ENCODE results near the gene ZNF628.
"Not testable (repeated sequence)": the region's sequence is repeated elsewhere in the genome, so short reads cannot be mapped to it uniquely, and the experiment has no call there.

Gene ZNF628

DNA sequence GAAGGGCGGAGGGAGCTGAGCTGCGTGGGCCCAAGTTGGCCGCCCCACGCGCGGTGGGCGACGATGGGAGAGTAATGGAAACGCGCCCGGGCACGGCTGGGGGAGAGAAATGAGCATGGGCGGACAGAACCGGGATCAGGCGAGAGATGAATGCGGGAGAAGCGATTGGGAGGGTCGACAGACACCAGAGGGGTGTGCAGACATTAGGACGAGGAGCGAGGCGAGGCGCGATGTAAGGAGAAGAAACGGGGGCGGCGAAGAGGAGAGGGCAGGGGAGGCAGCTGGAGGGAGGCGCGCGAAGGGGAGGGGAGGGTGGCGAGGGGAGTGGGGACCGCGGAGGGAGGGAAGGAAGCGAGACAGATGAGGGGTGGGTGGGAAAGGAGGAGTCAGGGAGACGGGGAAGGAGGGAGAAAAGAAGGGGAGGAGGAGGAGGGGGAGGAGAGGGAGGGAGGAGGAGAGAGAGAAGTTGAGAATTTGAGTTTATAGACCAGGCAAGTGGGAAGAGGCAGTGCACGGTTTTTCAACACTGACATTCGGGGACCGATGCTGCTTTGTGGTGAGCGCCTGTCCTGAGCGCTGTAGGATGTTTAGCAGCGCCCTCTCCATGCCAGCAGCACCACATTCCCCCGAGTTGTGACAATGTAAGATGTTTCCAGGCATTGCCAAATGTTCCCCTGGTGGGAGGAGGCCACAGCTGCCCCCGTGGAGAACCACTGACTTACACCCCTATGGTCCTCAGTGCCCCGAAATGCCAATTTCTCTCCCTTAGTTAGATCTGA lies 33.2 kb upstream of the ZNF628 start, which contains the start of gene SHISA7:
Gene SHISA7 (minus strand): TSS at position 256 of the 779 bp plus-strand sequence. CDS start 437 bp downstream, outside the sequence.
- H3K27ac ChIP-seq: no peak within 1 kb of the TSS
- TF ChIP-seq ZFX (IDR thresholded peaks at IDR 0.05): no peak

DNA sequence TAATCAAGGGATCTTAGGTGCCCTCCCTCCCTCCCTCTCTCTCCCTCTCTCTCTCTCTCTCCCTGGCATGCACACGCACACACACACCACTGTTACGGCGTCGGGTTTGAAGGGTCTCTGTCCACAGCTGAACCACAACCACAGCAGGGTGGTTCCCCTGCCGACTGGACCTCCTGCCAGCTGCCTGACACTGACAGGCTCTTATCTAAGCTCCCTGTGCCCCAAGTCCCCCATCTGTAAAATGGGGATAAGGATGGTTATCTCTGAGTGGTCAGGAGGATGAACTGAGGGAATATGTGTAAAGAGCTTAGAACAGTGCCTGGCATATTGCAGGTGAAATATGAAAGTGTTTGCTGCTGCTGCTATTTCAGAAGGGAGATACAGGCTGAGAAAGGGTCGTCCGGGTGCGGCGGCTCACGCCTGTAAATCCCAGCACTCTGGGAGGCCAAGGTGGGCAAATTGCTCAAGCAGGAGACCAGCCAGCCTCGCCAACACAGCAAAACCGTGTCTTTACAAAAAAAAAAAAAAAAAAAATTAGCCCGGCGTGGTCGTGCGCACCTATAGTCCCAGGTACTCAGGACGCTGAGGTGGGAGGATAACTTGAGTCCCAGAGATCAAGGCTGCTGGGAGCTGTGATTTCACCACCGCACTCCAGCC lies 32.5 kb upstream of the ZNF628 start:
- no peak overlapping the region for H3K27ac ChIP-seq
- TF ChIP-seq, protein P1, sequence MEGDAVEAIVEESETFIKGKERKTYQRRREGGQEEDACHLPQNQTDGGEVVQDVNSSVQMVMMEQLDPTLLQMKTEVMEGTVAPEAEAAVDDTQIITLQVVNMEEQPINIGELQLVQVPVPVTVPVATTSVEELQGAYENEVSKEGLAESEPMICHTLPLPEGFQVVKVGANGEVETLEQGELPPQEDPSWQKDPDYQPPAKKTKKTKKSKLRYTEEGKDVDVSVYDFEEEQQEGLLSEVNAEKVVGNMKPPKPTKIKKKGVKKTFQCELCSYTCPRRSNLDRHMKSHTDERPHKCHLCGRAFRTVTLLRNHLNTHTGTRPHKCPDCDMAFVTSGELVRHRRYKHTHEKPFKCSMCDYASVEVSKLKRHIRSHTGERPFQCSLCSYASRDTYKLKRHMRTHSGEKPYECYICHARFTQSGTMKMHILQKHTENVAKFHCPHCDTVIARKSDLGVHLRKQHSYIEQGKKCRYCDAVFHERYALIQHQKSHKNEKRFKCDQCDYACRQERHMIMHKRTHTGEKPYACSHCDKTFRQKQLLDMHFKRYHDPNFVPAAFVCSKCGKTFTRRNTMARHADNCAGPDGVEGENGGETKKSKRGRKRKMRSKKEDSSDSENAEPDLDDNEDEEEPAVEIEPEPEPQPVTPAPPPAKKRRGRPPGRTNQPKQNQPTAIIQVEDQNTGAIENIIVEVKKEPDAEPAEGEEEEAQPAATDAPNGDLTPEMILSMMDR (conservative IDR thresholded peaks at IDR 0.05): no peak
- TF ChIP-seq ZFX (IDR thresholded peaks at IDR 0.05): no peak

DNA sequence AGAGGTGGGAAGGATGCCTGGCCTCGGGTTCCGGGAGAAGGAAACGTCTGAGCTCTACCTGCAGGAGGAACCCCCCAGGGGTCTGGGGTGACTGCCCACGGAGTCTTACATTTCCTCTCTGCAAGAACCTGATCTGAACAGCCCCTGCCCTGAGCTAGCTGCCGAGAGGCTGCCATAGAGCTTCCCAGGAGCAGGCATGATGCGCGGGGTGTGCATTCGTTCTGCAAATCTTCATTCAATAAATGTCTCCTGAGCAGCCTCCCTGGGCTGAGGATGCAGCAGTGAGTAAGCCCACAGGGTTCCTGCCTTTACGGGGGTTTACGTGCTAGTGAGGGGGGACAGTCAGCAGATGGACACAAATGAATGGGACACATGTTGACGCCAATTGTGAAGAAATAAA lies 31.8 kb upstream of the ZNF628 start:
- no peak for TF ChIP-seq ZFX (IDR thresholded peaks at IDR 0.05)
- TF ChIP-seq, protein P1 (conservative IDR thresholded peaks at IDR 0.05): no peak
- no peak overlapping the region for H3K27ac ChIP-seq

DNA sequence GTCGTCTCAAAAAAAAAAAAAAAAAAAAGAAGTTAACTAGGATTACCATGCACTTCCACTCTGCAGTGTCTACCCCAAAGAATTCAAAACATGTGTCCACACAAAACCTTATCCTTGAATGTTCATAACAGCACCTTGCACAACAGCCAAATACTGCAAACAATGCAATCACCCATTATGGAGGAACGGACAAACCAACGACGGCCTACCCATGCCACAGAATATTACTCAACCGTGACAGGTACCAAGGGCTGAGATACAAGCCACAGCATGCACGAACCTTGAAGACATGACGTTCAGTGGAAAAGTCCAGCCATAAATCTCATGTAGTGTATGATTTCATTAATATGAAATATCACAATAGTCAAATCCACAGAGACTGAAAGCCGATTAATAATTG lies 30.4 kb upstream of the ZNF628 start:
- H3K27ac ChIP-seq: no peak overlapping the region
- TF ChIP-seq, protein P1 (conservative IDR thresholded peaks at IDR 0.05): no peak
- TF ChIP-seq ZFX (IDR thresholded peaks at IDR 0.05): peak; percentile 12; the same call in 1 of the 2 replicates

DNA sequence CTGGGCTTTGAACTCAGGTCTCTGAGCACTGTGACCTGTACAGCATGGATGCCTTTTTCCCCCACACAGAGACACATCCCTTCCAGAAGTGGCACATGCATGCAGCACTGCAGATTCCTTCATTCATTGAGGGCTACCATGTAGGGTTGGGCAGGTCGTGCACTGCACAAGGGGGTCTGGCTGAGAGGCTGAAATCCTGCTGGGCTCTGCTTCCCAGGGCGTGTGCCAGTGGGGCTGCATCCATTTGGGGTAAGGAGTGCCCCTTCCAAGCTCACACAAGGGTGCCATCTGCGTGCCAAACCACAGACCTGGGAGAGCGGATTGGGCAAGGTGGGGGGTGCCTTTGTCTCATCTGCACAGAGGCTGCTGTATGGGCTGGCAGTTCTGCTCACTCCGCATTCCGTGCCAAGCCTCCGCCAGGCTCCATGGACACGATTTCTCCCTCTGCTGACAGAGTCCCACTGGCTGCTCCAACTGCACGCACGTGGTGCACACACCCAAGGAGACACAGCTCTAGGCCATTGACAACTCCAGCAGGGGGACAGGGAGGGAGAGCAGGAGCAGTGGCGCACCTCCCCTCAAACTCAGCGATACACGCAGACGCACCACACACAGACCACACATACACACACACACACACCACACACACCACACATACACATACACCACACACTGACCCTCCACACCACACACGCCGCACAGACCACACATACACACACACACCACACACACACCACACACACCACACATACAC lies 28.8 kb upstream of the ZNF628 start:
- no peak overlapping the region for H3K27ac ChIP-seq
- TF ChIP-seq, protein P1 (conservative IDR thresholded peaks at IDR 0.05): no peak
- no peak for TF ChIP-seq ZFX (IDR thresholded peaks at IDR 0.05)

DNA sequence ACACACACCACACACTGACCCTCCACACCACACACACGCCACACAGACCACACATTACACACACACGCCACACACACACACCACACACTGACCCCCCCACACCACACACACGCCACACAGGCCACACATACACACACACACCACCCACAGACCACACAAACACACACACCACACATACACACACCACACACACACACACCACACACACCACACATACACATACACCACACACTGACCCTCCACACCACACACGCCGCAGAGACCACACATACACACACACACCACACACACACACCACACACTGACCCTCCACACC lies 28.3 kb upstream of the ZNF628 start:
- H3K27ac ChIP-seq: not testable (repeated sequence)

DNA sequence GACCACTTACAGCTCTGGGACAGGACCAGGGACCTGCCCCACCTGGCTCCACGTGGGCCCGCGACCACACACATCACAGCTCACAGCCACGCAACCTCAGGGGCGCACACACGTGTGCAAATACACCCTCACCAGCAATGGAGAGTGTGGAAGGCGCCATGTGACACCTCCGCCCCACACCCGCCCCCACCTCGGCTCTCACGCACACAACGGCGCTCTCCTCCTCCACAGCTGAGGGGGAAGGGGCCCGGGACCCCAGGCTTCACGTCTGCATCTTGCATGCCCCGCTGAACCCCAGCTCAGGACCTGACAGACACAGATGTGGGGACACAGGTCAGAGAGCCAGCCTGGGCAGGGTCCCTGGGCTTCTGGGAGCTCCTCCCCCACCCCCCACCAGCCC lies 26.9 kb upstream of the ZNF628 start:
- H3K27ac ChIP-seq: no peak overlapping the region
- TF ChIP-seq, protein P1 (conservative IDR thresholded peaks at IDR 0.05): no peak
- no peak for TF ChIP-seq ZFX (IDR thresholded peaks at IDR 0.05)
